HEK293 (cell line): Measurements from ENCODE around the gene ANO7.

ENCODE experiments used
- CTCF ChIA-PET: fragments of 350-600 bp; formaldehyde crosslinking; extraction: SDS; loops from one replicate; lab custom pipeline; 2021; ENCODE audit warnings: antibody characterized with exemption; lab: Yijun Ruan, JAX
- POLR2A ChIA-PET: fragments of 300-600 bp; formaldehyde crosslinking; extraction: SDS; loops from one replicate; lab custom pipeline; 2020; ENCODE audit warnings: antibody characterized with exemption, inconsistent platforms; lab: Yijun Ruan, JAX
- H3K27ac ChIP-seq: fragments of 200-500 bp; sonication (Bioruptor generic); 2 replicates; pipeline ENCODE4 v1.5.1; 2014; ENCODE audit warnings: low read depth, low read length, control low read depth, inconsistent platforms; ENCODE audit errors: extremely low read depth
- H3K36me3 ChIP-seq, 2 experiments: fragments of 200-500 bp in 1 of 2; sonication (Bioruptor generic) in 1 of 2; 1 replicate in 1 of 2; 2 replicates in 1 of 2; pipeline ENCODE4 v1.5.1; 2014 to 2017; ENCODE audit warnings: inconsistent platforms in 2 of 2, low read length in 2 of 2; ENCODE audit not compliant: control insufficient read depth in 2 of 2, insufficient read depth in 1 of 2
- H3K4me1 ChIP-seq: fragments of 200-500 bp; sonication (Bioruptor generic); 2 replicates; pipeline ENCODE4 v1.5.1; 2014; ENCODE audit warnings: mild to moderate bottlenecking, low read length, inconsistent platforms; ENCODE audit not compliant: control insufficient read depth, insufficient read depth
- H3K4me3 ChIP-seq: 2 replicates; pipeline ENCODE4 v1.5.1; 2011; ENCODE audit warnings: low read depth, mild to moderate bottlenecking, control low read depth, low read length, moderate library complexity
- H3K9me3 ChIP-seq: fragments of 200-500 bp; sonication (Bioruptor generic); 2 replicates; pipeline ENCODE4 v1.5.1; 2014; ENCODE audit warnings: low read depth, low read length, inconsistent platforms; ENCODE audit not compliant: control insufficient read depth, insufficient read depth
- CTCF ChIP-seq: fragments of 450-650 bp; formaldehyde crosslinking; IDR thresholded peaks from 2 replicates; pipeline ENCODE4 v1.5.1; 2016; ENCODE audit warnings: missing biosample characterization, missing genetic modification characterization
- EGR2 ChIP-seq: fragments of 450-650 bp; formaldehyde crosslinking; IDR thresholded peaks from 2 replicates; pipeline ENCODE4 v1.5.1; 2016; ENCODE audit warnings: low read depth, missing biosample characterization, missing genetic modification characterization
- SP3 ChIP-seq: fragments of 450-650 bp; formaldehyde crosslinking; IDR thresholded peaks from 2 replicates; pipeline ENCODE4 v1.5.1; 2016; ENCODE audit warnings: missing biosample characterization, missing genetic modification characterization
- ZBTB10 ChIP-seq: fragments of 450-650 bp; formaldehyde crosslinking; IDR thresholded peaks from 2 replicates; pipeline ENCODE4 v1.5.1; 2016; ENCODE audit warnings: missing biosample characterization, missing genetic modification characterization
- ZNF148 ChIP-seq: fragments of 450-650 bp; formaldehyde crosslinking; IDR thresholded peaks from 2 replicates; pipeline ENCODE4 v1.5.0; 2017; ENCODE audit warnings: missing biosample characterization, missing genetic modification characterization, borderline replicate concordance
- ZNF16 ChIP-seq: fragments of 450-650 bp; formaldehyde crosslinking; IDR thresholded peaks from 2 replicates; pipeline ENCODE4 v1.5.1; 2016; ENCODE audit warnings: low read depth, missing biosample characterization, missing genetic modification characterization
- ZNF394 ChIP-seq: fragments of 450-650 bp; formaldehyde crosslinking; IDR thresholded peaks from 2 replicates; pipeline ENCODE4 v1.5.1; 2016; ENCODE audit warnings: missing biosample characterization, missing genetic modification characterization, mild to moderate bottlenecking, moderate library complexity, borderline replicate concordance
- ZNF548 ChIP-seq: fragments of 450-650 bp; formaldehyde crosslinking; IDR thresholded peaks from 2 replicates; pipeline ENCODE4 v1.5.1; 2016; ENCODE audit warnings: missing biosample characterization, missing genetic modification characterization
- ZNF600 ChIP-seq: fragments of 450-650 bp; formaldehyde crosslinking; IDR thresholded peaks from 2 replicates; pipeline ENCODE4 v1.5.1; 2016; ENCODE audit warnings: missing biosample characterization, missing genetic modification characterization
- TF ChIP-seq, protein P1 (sequence below): fragments of 450-650 bp; formaldehyde crosslinking; IDR thresholded peaks from 2 replicates; pipeline ENCODE4; 2016; ENCODE audit warnings: missing biosample characterization, missing genetic modification characterization
- TF ChIP-seq, protein P2 (sequence below): fragments of 450-650 bp; formaldehyde crosslinking; IDR thresholded peaks from 2 replicates; pipeline ENCODE4 v1.5.1; 2017; ENCODE audit warnings: missing biosample characterization, missing genetic modification characterization

Gene ANO7

DNA sequence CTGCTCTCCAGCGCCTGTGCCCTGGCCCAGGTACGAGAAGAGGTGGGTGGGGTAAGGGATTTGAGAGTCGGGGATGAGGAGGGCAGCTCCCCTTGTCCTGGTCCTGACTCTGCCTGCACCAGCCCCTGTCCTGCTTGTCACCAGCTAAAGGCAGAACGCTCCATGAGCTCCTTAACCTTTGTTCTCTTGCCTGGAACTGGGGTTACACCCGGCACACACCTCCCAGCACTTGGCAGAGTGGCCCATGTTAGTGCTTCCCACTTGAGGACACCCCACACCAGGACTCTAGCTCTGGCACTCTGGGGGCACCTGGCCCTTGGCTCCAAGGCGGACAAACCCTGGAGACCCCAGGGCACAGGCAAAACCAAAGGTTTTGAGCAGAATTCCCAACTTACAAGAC is 19.2 kb downstream of the ANO7 start:
- CTCF ChIA-PET = interaction anchor here (0.7 kb wide), 1 partner anchor 8 kb away, joined by 3 read pairs; no protein-coding TSS in a partner anchor
- H3K36me3 ChIP-seq = no peaks in the 10 kb centered on the region
- no peak overlapping the region for H3K4me3 ChIP-seq
- H3K27ac ChIP-seq = no peak overlapping the region
- POLR2A ChIA-PET = no interaction called here
- H3K9me3 ChIP-seq = no peaks in the 10 kb centered on the region
- no peak for TF ChIP-seq ZNF16 (tag by site-specific recombination)
- TF ChIP-seq, protein P1, sequence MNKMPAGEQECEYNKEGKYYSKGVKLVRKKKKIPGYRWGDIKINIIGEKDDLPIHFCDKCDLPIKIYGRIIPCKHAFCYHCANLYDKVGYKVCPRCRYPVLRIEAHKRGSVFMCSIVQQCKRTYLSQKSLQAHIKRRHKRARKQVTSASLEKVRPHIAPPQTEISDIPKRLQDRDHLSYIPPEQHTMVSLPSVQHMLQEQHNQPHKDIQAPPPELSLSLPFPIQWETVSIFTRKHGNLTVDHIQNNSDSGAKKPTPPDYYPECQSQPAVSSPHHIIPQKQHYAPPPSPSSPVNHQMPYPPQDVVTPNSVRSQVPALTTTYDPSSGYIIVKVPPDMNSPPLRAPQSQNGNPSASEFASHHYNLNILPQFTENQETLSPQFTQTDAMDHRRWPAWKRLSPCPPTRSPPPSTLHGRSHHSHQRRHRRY = no peak
- TF ChIP-seq ZNF600 (tag by site-specific recombination) = 0 out of 2 replicates have a peak, but pooled peaks have one; percentile 39
- H3K4me1 ChIP-seq = no peaks in the 10 kb centered on the region

DNA sequence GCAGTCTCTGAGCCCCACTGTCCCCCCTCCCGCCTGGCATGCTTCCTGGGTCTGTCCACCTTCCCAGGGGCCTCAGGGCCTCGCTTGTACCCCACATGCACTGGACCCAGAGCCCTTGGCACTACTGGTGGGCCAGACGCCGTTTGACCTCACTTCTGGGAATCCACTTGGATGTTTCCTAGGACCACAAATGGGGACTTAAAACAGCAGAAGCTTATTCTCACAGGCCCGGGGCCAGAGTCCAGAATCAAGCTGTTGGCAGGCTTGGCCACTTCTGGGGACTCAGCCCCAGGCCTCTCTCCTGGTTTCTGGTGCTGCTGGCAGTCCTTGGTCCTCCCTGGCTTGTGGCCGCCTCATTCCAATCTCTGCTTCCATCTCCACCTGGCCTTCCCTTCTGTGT is 19.6 kb downstream of the ANO7 start:
- ChIA-PET POLR2A (no interaction called here), CTCF (no interaction called here)
- H3K9me3 ChIP-seq = no peaks in the 10 kb centered on the region
- H3K4me1 ChIP-seq = no peaks in the 10 kb centered on the region
- TF ChIP-seq, protein P2, sequence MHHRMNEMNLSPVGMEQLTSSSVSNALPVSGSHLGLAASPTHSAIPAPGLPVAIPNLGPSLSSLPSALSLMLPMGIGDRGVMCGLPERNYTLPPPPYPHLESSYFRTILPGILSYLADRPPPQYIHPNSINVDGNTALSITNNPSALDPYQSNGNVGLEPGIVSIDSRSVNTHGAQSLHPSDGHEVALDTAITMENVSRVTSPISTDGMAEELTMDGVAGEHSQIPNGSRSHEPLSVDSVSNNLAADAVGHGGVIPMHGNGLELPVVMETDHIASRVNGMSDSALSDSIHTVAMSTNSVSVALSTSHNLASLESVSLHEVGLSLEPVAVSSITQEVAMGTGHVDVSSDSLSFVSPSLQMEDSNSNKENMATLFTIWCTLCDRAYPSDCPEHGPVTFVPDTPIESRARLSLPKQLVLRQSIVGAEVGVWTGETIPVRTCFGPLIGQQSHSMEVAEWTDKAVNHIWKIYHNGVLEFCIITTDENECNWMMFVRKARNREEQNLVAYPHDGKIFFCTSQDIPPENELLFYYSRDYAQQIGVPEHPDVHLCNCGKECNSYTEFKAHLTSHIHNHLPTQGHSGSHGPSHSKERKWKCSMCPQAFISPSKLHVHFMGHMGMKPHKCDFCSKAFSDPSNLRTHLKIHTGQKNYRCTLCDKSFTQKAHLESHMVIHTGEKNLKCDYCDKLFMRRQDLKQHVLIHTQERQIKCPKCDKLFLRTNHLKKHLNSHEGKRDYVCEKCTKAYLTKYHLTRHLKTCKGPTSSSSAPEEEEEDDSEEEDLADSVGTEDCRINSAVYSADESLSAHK (tag by site-specific recombination) = no peak
- TF ChIP-seq ZNF394 (tag by site-specific recombination) = no peak
- no peak for TF ChIP-seq ZNF148 (tag by site-specific recombination)
- TF ChIP-seq CTCF (tag by site-specific recombination) = no peak
- TF ChIP-seq ZNF548 = no peak
- TF ChIP-seq ZBTB10 (tag by site-specific recombination) = no peak
- TF ChIP-seq EGR2 (tag by site-specific recombination) = no peak
- TF ChIP-seq SP3 = no peak
- H3K4me3 ChIP-seq = no peak overlapping the region
- H3K36me3 ChIP-seq = no peaks in the 10 kb centered on the region
- H3K27ac ChIP-seq = no peak overlapping the region
